RWPE1 (cell line): ENCODE results near the gene TELO2.
A peak's percentile ranks its signal among the peaks of the same experiment; 100 is the strongest.

Experiments
- CTCF ChIA-PET: fragments of 350-600 bp; sonication (Branson Sonifier 250); formaldehyde crosslinking; extraction: SDS; loops from one replicate; lab custom pipeline; 2021; lab: Yijun Ruan, JAX
- POLR2A ChIA-PET: fragments of 400-600 bp; formaldehyde crosslinking; extraction: SDS; loops from one replicate; lab custom pipeline; 2020; ENCODE audit warnings: antibody characterized with exemption; ENCODE audit not compliant: low non-redundant PET; lab: Yijun Ruan, JAX
- DNase-seq: peaks from one replicate; pipeline ENCODE4 v3.0.0; 2012; ENCODE audit warnings: low spot score
- H3K27ac ChIP-seq: fragments of 450-650 bp; 2 replicates; pipeline ENCODE4 v1.5.1; 2017
- TF ChIP-seq, protein P1 (sequence below): fragments of 450-650 bp; conservative IDR thresholded peaks from 2 replicates; pipeline ENCODE4 v1.5.1; 2017; ENCODE audit warnings: low read depth, mild to moderate bottlenecking

Gene TELO2

DNA sequence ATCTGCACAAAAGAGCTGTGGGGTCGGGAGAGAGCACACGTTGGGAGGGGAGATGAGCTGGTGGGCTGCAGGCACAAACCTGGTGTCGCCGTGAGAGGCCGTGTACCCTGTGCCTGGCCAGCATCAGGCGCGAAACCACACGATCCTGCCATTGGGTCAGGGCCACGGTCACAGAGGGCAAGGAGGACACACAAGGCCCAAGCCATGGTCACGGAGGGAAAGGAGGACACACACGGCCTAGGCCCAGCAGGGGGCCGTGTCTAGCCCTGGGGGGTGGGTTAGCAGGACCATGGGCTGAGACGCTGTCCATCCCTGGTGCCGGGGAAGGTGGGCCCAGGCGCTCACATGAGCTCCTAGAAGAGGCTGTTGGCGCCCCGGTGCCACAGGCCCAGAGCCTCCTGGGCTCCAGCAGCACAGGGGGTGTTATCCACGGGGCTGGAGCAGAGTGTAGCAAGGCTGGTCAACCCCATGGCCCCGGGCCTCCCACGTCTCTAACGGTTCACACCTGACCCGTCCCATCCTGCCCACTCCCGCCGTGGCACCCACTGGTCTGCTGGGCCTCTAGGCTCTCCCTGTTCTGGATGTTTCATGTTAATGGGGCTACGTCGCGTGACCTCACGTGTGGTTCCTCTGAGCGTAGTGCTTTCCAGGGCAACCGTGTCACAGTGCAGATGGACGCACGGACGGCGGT, 41.3 kb upstream of the TELO2 start:
- no peak for DNase-seq
- CTCF ChIA-PET: interaction anchor here (0.6 to 0.7 kb wide), 2 partner anchors 64 to 272 kb away, joined by 3 read pairs; no protein-coding TSS in a partner anchor
- POLR2A ChIA-PET: no interaction called here
- 0 out of 2 replicates have a peak overlapping the region, but pooled peaks have one; percentile 5 for H3K27ac ChIP-seq
- TF ChIP-seq, protein P1, sequence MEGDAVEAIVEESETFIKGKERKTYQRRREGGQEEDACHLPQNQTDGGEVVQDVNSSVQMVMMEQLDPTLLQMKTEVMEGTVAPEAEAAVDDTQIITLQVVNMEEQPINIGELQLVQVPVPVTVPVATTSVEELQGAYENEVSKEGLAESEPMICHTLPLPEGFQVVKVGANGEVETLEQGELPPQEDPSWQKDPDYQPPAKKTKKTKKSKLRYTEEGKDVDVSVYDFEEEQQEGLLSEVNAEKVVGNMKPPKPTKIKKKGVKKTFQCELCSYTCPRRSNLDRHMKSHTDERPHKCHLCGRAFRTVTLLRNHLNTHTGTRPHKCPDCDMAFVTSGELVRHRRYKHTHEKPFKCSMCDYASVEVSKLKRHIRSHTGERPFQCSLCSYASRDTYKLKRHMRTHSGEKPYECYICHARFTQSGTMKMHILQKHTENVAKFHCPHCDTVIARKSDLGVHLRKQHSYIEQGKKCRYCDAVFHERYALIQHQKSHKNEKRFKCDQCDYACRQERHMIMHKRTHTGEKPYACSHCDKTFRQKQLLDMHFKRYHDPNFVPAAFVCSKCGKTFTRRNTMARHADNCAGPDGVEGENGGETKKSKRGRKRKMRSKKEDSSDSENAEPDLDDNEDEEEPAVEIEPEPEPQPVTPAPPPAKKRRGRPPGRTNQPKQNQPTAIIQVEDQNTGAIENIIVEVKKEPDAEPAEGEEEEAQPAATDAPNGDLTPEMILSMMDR: no peak

DNA sequence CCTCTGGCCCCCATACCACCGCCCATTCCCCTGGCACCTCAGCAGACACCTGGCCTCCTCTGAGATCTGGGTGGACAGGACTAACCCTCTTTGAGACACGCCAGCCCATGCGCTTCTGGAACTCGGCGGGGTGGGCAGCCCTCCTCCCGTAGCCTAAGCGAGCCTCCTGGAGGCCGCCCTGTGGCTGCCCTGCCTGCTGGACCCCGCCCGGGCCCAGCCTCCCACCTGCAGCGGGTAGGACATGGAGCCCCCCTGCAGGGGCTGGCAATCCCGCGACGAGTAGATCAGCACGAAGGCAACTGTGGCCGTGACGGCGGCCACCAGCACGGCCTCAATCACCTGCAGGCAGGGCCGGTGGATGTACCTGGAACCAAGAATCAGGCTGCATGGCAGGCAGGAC, 40.6 kb upstream of the TELO2 start:
- no peak for DNase-seq
- ChIA-PET POLR2A (no interaction called here), CTCF (interaction anchor here (0.6 kb wide), 1 partner anchor 64 kb away, joined by 3 read pairs; no protein-coding TSS in a partner anchor)
- TF ChIP-seq, protein P1: no peak
- H3K27ac ChIP-seq: no peak overlapping the region

GRCh38 chr16:1453316-1453715, 39.8 kb upstream of the TELO2 start:
- H3K27ac ChIP-seq: no peak overlapping the region
- TF ChIP-seq, protein P1: no peak
- CTCF ChIA-PET: no interaction called here
- POLR2A ChIA-PET: interaction anchor here (0.6 kb wide), 1 partner anchor 1100 kb away, joined by 7 read pairs; no protein-coding TSS in a partner anchor
- DNase-seq: no peak

DNA sequence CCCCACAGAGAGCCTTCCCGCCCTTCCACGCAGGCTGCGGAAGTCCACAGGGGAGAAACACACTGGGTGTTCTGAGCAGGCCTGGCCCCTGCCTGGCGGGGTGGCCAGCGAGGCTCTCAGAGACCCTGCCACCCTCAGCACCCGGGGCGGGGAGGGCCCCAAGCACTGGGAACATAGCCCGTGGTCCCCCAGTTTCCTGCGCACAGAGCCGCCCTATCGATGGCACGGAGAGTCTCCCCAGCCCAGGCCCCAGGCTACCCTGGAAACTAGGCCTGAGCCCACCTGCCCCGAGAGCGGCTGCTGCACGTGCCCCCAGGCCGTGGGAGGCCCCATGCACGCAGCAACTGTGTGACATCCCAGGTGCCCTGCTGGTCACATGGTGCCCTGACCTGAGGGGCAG, 38.6 kb upstream of the TELO2 start:
- H3K27ac ChIP-seq: no peak overlapping the region; the same call in 1 of the 2 replicates
- CTCF ChIA-PET: no interaction called here
- no peak for DNase-seq
- TF ChIP-seq, protein P1: no peak
- POLR2A ChIA-PET: no interaction called here

GRCh38 chr16:1455190-1456171, 37.7 kb upstream of the TELO2 start:
- DNase-seq: no peak
- TF ChIP-seq, protein P1: no peak
- ChIA-PET CTCF (no interaction called here), POLR2A (interaction anchor here (0.6 kb wide), 1 partner anchor 1465 kb away, joined by 3 read pairs; no protein-coding TSS in a partner anchor)
- H3K27ac ChIP-seq: no peak overlapping the region

DNA sequence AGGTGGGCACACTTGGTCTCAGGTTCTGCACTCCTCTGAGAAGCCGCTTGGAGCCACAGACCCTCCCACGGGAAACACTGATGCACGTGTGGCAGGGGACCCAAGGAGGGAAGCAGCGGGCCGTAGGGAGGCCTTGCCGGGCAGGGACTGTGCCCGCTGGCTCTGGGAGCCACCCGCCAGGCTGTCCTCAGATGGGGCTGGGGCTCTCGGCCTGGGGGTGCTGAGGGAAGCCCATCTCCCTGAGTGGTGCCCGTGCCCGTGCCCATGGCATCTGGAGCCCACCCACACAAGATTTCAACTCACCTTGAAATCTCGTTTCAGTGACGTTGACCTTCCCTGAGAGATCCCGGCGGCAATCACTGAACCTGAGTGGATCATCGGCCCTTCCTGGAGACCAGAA, 36.2 kb upstream of the TELO2 start:
- no peak overlapping the region for H3K27ac ChIP-seq
- TF ChIP-seq, protein P1: no peak
- CTCF ChIA-PET: no interaction called here
- no peak for DNase-seq
- POLR2A ChIA-PET: no interaction called here
